HG02970 (cell line): ENCODE measurements around the gene DNAJC6.
"Not testable (repeated sequence)": the region's sequence is repeated elsewhere in the genome, so short reads cannot be mapped to it uniquely, and the experiment has no call there.

Experiments
- ATAC-seq: cut with Tn5 transposase; IDR thresholded peaks from one replicate; pipeline ENCODE4 v1.9.1; 2021; ENCODE audit warnings: mild to moderate bottlenecking, moderate library complexity, moderate number of reproducible peaks; ENCODE audit not compliant: unreplicated experiment, low FRiP score

DNAJC6 gene

DNA sequence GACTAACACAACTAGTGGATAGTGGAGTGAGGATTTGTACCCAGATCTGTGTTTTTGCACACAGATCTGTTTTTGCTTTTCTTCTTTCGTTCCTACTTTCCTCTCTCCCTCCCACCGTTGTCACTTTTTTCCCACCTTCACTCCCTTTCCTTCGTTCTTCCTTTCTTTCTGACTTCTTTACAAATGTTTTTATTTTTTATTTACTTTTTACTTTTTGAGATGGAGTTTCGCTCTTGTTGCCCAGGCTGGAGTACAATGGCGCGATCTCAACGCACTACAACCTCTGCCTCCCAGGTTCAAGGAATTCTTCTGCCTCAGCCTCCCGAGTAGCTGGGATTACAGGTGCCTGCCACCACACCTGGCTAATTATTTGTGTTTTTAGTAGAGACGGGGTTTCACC, 17.5 kb upstream of the DNAJC6 start:
- not testable (repeated sequence) for ATAC-seq

- ATAC-seq = no peak
Observed at GRCh38 chr1:65292861-65293593, 16.3 kb upstream of the DNAJC6 start.

GRCh38 chr1:65297706-65298105, 11.6 kb upstream of the DNAJC6 start:
- no peak for ATAC-seq

GRCh38 chr1:65299328-65299727, 10.0 kb upstream of the DNAJC6 start:
- no peak for ATAC-seq

DNA sequence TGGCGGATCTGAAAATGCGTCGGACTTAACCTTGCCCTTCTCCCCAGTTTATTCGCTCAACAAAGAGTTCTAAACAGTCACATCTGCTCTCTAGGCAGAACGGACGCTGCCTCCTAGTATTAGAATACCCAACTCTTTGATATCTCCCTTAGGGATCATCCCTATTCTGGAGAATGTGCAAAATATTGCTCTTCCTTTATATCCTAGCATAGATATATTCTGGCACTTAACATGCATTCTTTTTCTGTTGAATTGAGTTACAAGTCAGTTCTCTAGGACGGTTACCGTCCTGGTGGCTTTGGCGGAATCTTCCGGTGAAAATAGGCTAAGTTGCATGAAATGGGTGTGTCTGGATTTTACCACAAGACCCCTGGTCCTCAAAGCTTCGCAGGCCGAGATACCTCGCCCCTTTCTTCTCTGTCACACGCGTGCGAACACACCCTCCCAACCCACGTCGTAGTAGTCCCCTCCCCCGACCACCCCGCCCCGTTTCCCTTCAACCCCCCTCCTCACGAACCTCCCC, 501 bp upstream of the DNAJC6 start:
- no peak for ATAC-seq

- ATAC-seq = no peak
Observed at GRCh38 chr1:65310078-65310587, 790 bp downstream of the DNAJC6 start.

GRCh38 chr1:65311760-65312159, 2.4 kb downstream of the DNAJC6 start:
- ATAC-seq = no peak

GRCh38 chr1:65316233-65316632, 6.9 kb downstream of the DNAJC6 start:
- ATAC-seq = no peak

DNA sequence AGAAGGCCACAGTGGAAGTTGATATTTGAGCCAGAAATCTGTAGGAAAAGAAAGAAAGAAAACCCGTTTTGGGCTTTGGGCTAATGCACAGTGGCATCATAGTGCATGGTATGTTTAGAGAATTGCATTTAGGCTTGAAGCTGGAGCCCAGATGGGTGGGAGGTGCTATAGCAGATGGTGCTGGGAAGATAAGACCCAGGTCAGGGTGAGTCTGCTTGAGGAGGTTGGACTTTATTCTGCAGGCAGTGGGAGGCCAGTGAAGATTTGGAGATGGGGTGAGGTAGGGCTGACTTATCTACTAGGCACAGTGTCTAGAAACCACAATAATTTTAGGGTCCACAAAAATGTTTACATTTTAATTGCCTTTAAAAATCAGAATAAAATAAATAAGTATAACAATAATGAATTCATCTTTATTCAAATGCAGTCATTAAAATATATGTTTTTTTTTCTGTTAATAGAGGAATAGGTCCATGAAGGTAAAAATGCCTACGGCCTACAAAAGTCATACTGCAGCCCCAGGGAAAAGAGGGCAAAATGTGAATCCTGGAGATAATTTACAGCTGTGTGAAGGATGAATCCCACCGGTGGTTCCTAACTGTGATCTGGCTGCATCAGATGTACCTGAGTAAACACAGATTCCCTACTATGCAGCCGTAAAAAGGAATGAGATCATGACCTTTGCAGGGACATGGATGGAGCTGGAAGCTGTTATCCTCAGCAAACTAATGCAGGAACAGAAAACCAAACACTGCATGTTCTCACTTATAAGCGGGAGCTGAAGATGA, 8.7 kb downstream of the DNAJC6 start:
- ATAC-seq = no peak

GRCh38 chr1:65319141-65319540, 9.8 kb downstream of the DNAJC6 start:
- no peak for ATAC-seq

DNA sequence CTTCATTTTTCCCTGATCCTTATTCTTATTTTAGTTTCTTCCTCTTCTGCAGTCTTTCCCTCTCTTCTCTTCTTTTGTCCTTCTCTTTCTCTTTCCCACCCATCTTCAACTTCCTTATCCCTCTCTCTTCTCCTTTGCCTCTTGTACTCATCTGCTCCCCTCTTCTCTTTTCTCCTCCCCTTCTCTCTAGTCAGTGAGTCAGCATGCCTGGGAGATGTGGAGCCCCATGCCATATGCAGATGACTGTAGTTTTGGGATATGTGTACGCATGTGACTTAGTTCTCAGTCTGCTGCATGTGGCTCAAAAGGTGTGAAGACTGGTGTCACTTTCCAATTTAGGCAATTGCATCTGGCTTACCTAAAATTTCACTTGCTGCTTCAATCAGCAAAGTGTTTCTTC, 10.4 kb downstream of the DNAJC6 start:
- ATAC-seq = no peak

GRCh38 chr1:65321879-65322278, 12.5 kb downstream of the DNAJC6 start:
- ATAC-seq = no peak

- no peak for ATAC-seq
Observed at GRCh38 chr1:65323246-65323645, 13.9 kb downstream of the DNAJC6 start.

GRCh38 chr1:65330021-65330420, 20.7 kb downstream of the DNAJC6 start:
- ATAC-seq = no peak

GRCh38 chr1:65330822-65331221, 21.5 kb downstream of the DNAJC6 start:
- no peak for ATAC-seq

GRCh38 chr1:65332821-65333220, 23.5 kb downstream of the DNAJC6 start:
- ATAC-seq = no peak

GRCh38 chr1:65334081-65334480, 24.7 kb downstream of the DNAJC6 start:
- ATAC-seq = no peak

DNA sequence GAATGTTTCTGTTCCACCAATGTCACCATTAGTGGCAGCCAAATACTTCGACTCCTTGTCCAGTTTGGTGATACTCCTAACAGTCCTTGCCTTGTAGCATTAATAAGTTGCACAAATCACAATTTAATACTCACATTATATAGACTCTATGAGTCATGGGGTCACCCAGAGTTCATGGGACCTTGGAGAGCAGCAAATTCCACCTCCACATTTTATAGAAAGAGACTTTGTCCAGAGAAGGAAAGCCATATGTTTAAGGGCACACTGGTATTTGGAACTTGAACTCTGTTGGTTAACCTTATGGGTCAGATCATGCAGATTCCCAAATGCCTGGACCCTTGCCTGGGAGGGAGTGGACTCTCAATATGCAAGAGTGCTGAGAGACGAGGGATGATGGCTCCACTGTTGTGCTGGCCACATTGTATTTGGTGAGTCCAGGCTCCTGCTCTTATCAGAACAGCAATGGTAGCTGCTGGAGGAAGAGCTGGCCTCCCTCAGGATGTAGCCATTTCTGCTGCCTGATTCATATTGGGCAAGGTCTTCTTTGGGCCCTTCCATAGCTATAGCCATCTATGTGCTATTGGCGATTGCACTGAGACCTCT, 30.6 kb downstream of the DNAJC6 start:
- ATAC-seq = no peak

GRCh38 chr1:65341381-65341780, 32.0 kb downstream of the DNAJC6 start:
- ATAC-seq = no peak

DNA sequence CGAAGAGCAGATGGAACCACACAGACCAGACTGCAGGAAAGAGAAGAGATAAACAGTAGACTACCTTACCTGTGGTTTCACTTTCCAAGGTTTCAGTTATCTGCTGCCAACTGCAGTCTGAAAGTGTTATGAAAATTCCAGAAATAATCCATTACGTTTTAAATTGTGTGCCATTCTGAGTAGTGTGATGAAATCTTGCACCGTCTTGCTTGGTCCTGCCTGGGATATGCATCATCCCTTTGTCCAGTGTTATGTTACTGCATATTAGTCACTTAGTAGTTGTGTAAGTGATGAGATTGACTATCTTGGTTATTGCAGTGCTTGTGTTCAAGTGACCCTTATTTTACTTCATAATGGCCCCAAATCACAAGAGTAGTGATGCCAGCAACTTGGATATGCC, 33.9 kb downstream of the DNAJC6 start:
- no peak for ATAC-seq

DNA sequence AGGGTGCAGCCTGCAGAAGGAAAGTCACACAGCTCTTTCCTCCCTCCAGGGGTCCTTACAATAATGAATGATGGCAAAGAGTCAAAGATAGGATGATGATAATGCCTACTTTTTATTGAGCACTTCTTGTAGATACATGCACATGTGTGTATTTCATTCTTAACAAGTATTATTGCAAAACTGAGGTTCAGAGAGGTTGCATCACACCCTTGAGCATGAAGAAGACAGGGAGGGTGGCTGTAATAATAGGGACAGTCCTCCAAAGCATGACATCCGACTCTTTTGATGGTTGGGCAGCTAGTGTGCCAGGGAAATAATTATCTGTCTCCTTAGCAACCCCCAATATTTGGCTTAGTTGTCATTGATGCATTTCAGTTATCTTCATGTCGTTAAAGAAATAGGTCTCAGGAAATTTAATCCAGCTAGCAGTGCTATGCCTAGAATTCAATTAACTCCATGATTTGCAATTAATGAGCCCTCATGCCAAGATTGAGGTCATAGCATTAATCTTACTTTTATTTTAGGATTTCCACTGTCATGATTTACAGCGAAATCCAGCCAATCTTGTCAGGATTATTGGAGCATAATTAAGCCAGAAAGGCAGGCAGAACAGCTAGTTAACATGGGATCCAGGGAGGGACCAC, 35.0 kb downstream of the DNAJC6 start:
- ATAC-seq = no peak
